Measurements from ENCODE around the gene ADGRG6.

Gene ADGRG6

GRCh38 chr6:142380626-142381025 lies 78.8 kb downstream of the ADGRG6 start:
- no peak for DNase-seq

- DNase-seq = no peak
Measured at GRCh38 chr6:142381181-142381580, 79.4 kb downstream of the ADGRG6 start.

DNA sequence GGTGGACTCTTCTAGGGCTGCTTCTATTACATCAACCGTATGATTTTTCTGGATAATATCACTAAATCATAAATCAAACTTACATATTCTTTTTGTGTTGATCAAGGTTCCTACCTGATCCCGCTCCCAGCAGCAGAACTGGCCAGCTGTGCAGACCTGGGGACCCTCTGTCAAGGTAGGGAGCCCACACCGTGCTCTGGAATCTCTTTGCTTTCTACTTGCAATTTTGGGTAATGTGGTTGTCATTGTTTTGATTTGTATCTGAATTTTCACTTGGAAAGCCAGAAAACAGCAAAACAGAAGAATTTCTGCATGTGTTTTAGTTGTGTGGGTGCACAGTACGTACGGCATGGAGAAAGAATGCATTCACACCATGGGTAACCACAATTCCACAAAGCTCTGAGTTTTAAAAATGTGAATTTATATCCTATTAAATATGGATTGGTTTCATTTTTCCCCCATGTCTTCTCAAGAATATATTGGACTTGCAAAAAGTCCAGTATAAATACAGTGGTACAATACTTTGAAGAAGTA lies 80.1 kb downstream of the ADGRG6 start:
- DNase-seq = no peak

- no peak for DNase-seq
Measured at GRCh38 chr6:142384519-142385254, 82.9 kb downstream of the ADGRG6 start.

DNA sequence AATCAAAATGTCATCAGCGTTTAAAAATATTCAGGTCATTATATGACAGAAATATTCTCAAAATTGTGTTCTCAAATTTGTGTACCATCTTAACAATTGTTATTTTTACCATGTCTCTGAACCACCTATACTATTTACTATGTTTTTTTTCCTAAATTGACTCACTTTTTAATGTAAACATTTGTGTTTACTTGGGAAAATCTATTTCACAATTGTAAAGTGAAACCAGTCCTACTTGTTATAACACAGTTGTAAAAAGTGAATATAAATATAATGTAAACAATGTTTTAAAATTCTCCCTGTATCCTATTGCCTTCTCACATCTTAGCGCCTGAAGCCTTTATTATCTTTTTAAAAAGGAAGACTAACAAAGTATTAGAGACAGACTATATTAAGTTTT lies 83.5 kb downstream of the ADGRG6 start:
- DNase-seq = no peak

GRCh38 chr6:142386657-142387056 lies 84.8 kb downstream of the ADGRG6 start:
- DNase-seq = no peak

- no peak for DNase-seq
Measured at GRCh38 chr6:142387997-142388815, 86.4 kb downstream of the ADGRG6 start.

DNA sequence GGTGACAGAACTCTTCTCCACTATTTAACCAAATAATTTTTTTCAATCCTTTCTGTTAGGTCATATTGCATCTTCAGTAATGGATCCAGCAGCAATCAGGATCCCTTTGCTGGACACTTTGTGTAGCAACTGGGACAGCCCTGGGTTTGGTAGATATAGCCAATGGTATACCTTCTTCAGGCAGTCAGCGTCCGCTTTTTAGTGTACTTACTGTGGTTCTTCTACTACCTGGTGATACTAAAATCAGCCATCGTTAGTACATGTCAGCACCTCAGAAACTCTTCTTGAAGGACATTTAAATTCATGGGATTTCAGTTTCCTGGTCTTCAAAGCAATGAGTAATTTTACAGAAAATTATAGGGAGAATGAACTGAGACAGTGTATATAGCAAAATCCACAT lies 93.5 kb downstream of the ADGRG6 start:
- no peak for DNase-seq

DNA sequence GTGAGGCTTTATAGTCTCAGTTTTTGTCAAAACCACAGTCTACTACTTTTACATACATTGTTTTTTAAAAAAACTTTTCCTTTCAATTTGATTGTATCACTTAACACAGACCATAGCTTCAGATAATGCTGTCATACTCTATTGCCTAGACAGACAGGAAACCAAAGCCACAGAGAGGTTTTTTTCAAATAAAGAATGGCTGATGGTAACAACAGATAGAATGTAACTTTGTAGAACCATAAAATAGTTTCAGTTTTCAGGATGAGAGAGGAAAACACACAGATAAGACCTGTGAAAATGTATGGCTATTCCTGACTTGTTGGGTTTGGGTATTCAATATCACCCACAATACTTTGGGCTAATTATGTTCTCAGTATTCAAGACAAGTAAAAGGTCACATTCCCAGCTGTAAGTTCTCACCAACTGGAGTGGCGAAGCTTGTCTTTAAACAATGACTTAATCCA lies 94.0 kb downstream of the ADGRG6 start:
- DNase-seq = no peak

- DNase-seq = no peak
Measured at GRCh38 chr6:142398353-142398752, 96.5 kb downstream of the ADGRG6 start.

DNA sequence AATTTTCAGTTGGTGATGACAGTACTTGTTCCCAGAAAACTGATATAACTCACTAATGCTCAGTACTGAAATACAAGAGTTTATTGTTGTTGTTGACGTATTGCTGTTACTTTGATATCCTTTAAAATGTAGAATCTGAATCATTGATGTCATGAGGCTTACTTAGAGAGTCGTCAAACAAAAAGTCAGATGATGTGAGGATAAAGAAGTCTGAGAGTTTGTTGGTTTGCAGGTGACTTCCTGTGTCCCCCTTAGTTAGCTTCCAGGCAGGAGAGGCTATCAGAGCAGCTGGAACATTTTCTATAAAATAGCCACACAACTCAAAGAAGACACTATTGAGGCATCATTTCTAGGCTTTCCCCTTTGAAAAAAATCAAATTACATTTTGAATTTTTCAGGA lies 97.9 kb downstream of the ADGRG6 start:
- DNase-seq = no peak

DNA sequence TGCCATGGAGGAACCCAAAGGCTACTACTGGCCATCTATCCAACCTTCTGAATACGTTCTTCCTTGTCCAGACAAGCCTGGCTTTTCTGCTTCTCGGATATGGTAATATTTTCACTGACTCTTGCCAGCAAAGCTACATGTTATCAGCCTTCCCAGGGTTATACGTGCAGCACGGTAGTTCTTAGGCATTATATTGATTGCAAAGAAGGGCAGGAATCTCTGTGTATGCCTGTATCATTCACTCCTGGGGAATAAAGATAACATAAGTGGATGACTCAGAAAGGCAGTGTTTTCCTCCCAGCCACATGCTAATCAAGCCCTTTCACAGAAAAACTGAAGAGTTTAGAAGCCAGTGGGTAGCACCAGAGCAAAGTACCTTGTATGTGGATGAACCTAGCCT lies 98.7 kb downstream of the ADGRG6 start:
- DNase-seq = no peak

DNA sequence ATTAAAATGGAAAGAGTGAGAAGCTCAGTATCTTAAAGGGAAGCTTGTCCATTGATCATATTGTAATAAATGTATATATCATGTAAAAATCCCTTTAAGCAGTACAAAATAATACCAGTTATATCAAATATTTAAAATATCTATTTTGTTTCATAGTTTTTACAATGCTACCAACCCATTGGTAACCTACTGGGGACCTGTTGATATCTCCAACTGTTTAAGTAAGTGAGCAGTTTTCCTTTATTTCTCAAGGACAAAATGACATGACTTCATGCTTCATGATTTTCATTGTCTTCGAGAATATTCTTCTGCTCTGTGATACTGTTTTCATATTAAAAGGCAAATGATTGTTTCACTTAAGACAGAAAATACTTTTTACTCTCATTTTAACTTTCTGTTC lies 100.0 kb downstream of the ADGRG6 start:
- DNase-seq = no peak

DNA sequence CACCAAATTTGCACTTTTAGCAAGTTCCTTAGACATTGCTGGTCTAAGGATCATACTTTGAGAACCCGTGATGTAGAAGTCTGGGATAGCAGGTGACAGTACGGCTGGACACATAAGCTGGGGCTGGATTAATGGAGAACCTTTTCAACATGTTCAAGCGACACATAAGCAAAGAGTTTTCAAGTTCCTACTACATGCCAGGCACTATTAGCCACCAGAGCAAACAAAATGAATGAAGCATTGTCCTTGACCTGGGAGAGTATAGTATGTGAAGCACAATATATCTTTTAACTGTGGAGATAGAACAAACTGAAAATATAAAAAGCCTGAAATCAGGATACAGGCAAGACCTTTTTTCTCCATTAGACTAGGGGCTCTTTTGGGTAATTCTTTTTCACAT lies 102.9 kb downstream of the ADGRG6 start:
- DNase-seq = no peak

GRCh38 chr6:142406131-142406530 lies 104.3 kb downstream of the ADGRG6 start:
- no peak for DNase-seq

GRCh38 chr6:142407685-142408273 lies 106.0 kb downstream of the ADGRG6 start:
- no peak for DNase-seq

DNA sequence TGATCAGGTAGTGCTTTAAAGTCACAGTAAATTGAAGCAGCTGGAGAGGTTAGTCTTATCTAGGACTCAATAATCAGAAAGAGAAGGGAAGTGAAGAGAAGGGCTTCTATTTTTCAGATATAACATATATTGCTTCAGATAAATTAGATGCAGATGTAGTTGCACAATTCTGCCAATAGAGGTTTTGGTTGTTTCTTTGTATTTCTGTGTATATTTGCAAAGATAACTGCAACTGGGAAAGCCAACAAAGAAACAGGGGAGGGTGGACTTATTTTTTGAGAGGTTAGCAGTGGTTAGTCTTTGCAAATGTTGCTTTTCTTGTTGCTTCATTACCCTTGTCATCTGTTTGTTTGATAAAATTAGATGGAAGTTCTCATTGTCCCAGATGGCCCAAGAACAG lies 106.6 kb downstream of the ADGRG6 start:
- DNase-seq = no peak

GRCh38 chr6:142409794-142410193 lies 108.0 kb downstream of the ADGRG6 start:
- no peak for DNase-seq

GRCh38 chr6:142411145-142411544 lies 109.3 kb downstream of the ADGRG6 start:
- DNase-seq = no peak

GRCh38 chr6:142412241-142412640 lies 110.4 kb downstream of the ADGRG6 start:
- no peak for DNase-seq

DNA sequence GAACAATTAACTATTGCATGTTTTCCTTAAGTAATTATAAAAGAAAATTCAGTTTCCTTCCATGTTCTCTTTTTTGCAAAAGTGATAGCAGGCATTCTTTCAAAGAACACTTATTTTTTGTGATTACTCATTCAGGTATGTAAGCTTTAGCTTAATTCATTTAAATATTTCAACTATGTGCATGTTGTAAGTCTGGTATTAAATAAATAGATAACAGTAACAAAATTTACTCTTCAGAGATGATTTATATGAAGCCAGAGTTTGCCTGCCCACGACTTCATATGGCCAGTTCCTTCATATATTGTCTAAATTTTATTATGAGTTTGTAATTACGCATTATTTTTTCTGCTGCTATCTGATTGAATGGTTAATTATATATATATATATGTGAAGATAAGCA lies 110.9 kb downstream of the ADGRG6 start:
- no peak for DNase-seq

- no peak for DNase-seq
Measured at GRCh38 chr6:142413111-142413510, 111.3 kb downstream of the ADGRG6 start.

- no peak for DNase-seq
Measured at GRCh38 chr6:142414462-142415250, 112.8 kb downstream of the ADGRG6 start.
